WTC11 (cell line): ENCODE results near the gene LAMA4. TPM values are rescaled to one million over a fixed set of nuclear protein-coding genes. Genes with fewer than 3 reads are reported as not detected.
"Not testable (repeated sequence)": the region's sequence is repeated elsewhere in the genome, so short reads cannot be mapped to it uniquely, and the experiment has no call there.

ENCODE experiments used
- ATAC-seq: fragments of 200-7000 bp; cut with Tn5 transposase; 2 replicates; pipeline ENCODE4 v1.10.0; 2021; ENCODE audit warnings: mild to moderate bottlenecking, moderate library complexity
- CTCF ChIA-PET: fragments of 300-600 bp; sonication (Branson Sonifier 250); formaldehyde crosslinking; loops from one replicate; lab custom pipeline; 2021; ENCODE audit warnings: antibody characterized with exemption; lab: Charles Lee
- POLR2A ChIA-PET: fragments of 350-600 bp; sonication (Branson Sonifier 250); formaldehyde crosslinking; loops from one replicate; lab custom pipeline; 2021; ENCODE audit warnings: antibody characterized with exemption; lab: Charles Lee
- DNase-seq: peaks from one replicate; pipeline ENCODE4 v3.0.0; 2021; ENCODE audit warnings: low spot score
- H3K27ac Mint-ChIP-seq: 2 replicates; pipeline ENCODE4 v1.8.0; 2021; ENCODE audit warnings: mixed read lengths
- H3K27me3 Mint-ChIP-seq: 2 replicates; pipeline ENCODE4 v1.8.0; 2021; ENCODE audit warnings: low read depth, mild to moderate bottlenecking, moderate library complexity, mixed read lengths
- H3K36me3 Mint-ChIP-seq: 2 replicates; pipeline ENCODE4 v1.8.0; 2021; ENCODE audit warnings: mixed read lengths
- H3K4me1 Mint-ChIP-seq: 2 replicates; pipeline ENCODE4 v1.8.0; 2022; ENCODE audit warnings: mixed read lengths
- H3K4me3 Mint-ChIP-seq: 2 replicates; pipeline ENCODE4 v1.8.0; 2021; ENCODE audit warnings: mild to moderate bottlenecking, moderate library complexity, mixed read lengths
- H3K9me3 Mint-ChIP-seq: 2 replicates; pipeline ENCODE4 v1.8.0; 2021; ENCODE audit warnings: mixed read lengths
- FOXK1 ChIP-seq: sonication (generic); formaldehyde crosslinking; IDR thresholded peaks from 2 replicates; pipeline ENCODE4 v1.8.0; 2022; ENCODE audit warnings: mild to moderate bottlenecking, moderate library complexity, missing genetic modification reagents
- JUN ChIP-seq: sonication (generic); formaldehyde crosslinking; IDR thresholded peaks from 2 replicates; pipeline ENCODE4 v1.8.0; 2023; ENCODE audit warnings: mild to moderate bottlenecking, missing genetic modification reagents
- RELA ChIP-seq: sonication (generic); formaldehyde crosslinking; IDR thresholded peaks from 2 replicates; pipeline ENCODE4 v1.8.1; 2022; ENCODE audit warnings: missing genetic modification reagents, mild to moderate bottlenecking, borderline replicate concordance
- TP53 ChIP-seq: sonication (generic); formaldehyde crosslinking; IDR thresholded peaks from 2 replicates; pipeline ENCODE4 v1.8.1; 2023; ENCODE audit warnings: mild to moderate bottlenecking, missing genetic modification reagents
- total RNA-seq: library from RNA; stranded (reverse); gene quantifications from 3 replicates; pipeline ENCODE4 v1.2.3, GENCODE V29; 2021
- TF ChIP-seq, protein P1 (sequence below): sonication (generic); formaldehyde crosslinking; IDR thresholded peaks from 2 replicates; pipeline ENCODE4 v1.8.0; 2023; ENCODE audit warnings: mild to moderate bottlenecking, missing genetic modification reagents
- TF ChIP-seq, protein P2 (sequence below): sonication (generic); formaldehyde crosslinking; IDR thresholded peaks from 2 replicates; pipeline ENCODE4 v1.8.0; 2022; ENCODE audit warnings: missing genetic modification reagents
- TF ChIP-seq, protein P3 (sequence below): sonication (generic); formaldehyde crosslinking; IDR thresholded peaks from 2 replicates; pipeline ENCODE4 v1.8.0; 2022; ENCODE audit warnings: mild to moderate bottlenecking, missing genetic modification reagents
- TF ChIP-seq, protein P4 (sequence below): sonication (generic); formaldehyde crosslinking; IDR thresholded peaks from 2 replicates; pipeline ENCODE4 v1.8.0; 2022; ENCODE audit warnings: mild to moderate bottlenecking, missing genetic modification reagents
- TF ChIP-seq, protein P5 (sequence below): fragments of 250-450 bp; sonication (Bioruptor Pico); IDR thresholded peaks from 2 replicates; pipeline ENCODE4 v2.1.2; 2022; ENCODE audit warnings: mild to moderate bottlenecking, moderate library complexity

The LAMA4 gene
- total RNA-seq, 1 experiment from 2014 or later, result 1.6 TPM

DNA sequence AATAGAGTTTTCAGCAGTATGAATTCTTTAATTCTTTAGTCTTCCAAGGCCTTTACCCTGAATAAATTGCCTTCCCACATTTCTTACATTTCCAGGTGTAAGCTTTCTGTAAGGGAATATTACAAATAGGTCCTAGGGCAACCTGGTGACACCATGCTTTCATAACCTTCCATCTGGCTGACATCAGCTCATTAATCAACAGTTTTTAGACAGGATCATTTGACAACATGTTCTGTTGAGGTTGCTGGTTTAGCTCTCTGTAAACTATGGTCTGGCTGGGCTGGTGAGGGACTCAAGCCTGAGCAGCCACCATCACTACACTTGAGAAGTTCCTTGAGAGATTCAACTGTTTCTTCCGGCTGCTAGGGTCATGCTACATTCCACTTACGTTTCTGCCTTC, 147.8 kb downstream of the LAMA4 start (continued):
- TF ChIP-seq, protein P1, sequence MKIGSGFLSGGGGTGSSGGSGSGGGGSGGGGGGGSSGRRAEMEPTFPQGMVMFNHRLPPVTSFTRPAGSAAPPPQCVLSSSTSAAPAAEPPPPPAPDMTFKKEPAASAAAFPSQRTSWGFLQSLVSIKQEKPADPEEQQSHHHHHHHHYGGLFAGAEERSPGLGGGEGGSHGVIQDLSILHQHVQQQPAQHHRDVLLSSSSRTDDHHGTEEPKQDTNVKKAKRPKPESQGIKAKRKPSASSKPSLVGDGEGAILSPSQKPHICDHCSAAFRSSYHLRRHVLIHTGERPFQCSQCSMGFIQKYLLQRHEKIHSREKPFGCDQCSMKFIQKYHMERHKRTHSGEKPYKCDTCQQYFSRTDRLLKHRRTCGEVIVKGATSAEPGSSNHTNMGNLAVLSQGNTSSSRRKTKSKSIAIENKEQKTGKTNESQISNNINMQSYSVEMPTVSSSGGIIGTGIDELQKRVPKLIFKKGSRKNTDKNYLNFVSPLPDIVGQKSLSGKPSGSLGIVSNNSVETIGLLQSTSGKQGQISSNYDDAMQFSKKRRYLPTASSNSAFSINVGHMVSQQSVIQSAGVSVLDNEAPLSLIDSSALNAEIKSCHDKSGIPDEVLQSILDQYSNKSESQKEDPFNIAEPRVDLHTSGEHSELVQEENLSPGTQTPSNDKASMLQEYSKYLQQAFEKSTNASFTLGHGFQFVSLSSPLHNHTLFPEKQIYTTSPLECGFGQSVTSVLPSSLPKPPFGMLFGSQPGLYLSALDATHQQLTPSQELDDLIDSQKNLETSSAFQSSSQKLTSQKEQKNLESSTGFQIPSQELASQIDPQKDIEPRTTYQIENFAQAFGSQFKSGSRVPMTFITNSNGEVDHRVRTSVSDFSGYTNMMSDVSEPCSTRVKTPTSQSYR (CRISPR knock-in tag), result no peak

DNA sequence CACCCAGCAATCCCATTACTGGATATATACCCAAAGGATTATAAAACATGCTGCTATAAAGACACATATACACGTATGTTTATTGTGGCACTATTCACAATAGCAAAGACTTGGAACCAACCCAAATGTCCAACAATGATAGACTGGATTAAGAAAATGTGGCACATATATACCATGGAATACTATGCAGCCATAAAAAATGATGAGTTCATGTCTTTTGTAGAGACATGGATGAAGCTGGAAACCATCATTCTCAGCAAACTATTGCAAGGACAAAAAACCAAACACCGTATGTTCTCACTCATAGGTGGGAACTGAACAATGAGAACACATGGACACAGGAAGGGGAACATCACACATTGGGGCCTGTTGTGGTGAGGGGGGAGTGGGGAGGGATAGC, 148.3 kb downstream of the LAMA4 start:
- POLR2A ChIA-PET, H3K4me3 Mint-ChIP-seq, ATAC-seq, CTCF ChIA-PET, H3K27me3 Mint-ChIP-seq, H3K27ac Mint-ChIP-seq, DNase-seq: not testable (repeated sequence)
- Mint-ChIP-seq H3K9me3 (peaks cover 17% of the 10 kb centered on the region), H3K4me1 (peaks cover 23% of the 10 kb centered on the region), H3K36me3 (peaks cover 23% of the 10 kb centered on the region)

DNA sequence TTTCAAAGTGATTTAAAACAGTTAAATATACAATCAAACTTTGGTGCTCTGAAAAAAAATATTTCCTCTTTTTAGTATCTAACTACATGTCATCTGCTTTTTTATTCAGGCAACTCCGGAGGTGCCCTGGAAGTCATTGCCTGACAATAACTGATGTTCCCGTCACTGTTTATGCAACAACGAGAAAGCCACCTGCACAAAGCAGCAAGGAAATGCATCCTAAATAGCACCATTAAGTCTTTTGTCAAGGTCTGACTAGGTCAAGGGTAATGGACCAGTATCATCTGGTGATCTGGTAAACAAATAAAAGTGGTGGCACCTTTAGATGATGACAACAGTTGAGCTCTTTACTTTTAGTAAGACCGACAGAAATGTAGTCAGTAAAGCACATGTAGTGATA, 153.8 kb downstream of the LAMA4 start:
- ATAC-seq, result peak; percentile 84
- CTCF ChIA-PET, result interaction anchor here (2.3 kb wide), 1 partner anchor 13 kb away, joined by 8 read pairs; the partner anchor contains the start of genes FAM229B and TUBE1

More for the DNA sequence above, 153.8 kb downstream of the LAMA4 start:
- Mint-ChIP-seq H3K4me3 (peak overlapping the region; percentile 30), H3K27ac (peak overlapping the region; percentile 43), H3K9me3 (peaks cover 13% of the 10 kb centered on the region), H3K36me3 (peaks cover 21% of the 10 kb centered on the region), H3K4me1 (peaks cover 55% of the 10 kb centered on the region), H3K27me3 (no peaks in the 10 kb centered on the region)
- POLR2A ChIA-PET, result no interaction called here
- DNase-seq, result no peak
- TF ChIP-seq FOXK1 (peak; percentile 75), JUN (CRISPR knock-in tag) (no peak), RELA (CRISPR knock-in tag) (no peak), TP53 (CRISPR knock-in tag) (no peak)
- TF ChIP-seq, protein P2, sequence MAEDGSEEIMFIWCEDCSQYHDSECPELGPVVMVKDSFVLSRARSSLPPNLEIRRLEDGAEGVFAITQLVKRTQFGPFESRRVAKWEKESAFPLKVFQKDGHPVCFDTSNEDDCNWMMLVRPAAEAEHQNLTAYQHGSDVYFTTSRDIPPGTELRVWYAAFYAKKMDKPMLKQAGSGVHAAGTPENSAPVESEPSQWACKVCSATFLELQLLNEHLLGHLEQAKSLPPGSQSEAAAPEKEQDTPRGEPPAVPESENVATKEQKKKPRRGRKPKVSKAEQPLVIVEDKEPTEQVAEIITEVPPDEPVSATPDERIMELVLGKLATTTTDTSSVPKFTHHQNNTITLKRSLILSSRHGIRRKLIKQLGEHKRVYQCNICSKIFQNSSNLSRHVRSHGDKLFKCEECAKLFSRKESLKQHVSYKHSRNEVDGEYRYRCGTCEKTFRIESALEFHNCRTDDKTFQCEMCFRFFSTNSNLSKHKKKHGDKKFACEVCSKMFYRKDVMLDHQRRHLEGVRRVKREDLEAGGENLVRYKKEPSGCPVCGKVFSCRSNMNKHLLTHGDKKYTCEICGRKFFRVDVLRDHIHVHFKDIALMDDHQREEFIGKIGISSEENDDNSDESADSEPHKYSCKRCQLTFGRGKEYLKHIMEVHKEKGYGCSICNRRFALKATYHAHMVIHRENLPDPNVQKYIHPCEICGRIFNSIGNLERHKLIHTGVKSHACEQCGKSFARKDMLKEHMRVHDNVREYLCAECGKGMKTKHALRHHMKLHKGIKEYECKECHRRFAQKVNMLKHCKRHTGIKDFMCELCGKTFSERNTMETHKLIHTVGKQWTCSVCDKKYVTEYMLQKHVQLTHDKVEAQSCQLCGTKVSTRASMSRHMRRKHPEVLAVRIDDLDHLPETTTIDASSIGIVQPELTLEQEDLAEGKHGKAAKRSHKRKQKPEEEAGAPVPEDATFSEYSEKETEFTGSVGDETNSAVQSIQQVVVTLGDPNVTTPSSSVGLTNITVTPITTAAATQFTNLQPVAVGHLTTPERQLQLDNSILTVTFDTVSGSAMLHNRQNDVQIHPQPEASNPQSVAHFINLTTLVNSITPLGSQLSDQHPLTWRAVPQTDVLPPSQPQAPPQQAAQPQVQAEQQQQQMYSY (CRISPR knock-in tag), result no peak
- TF ChIP-seq, protein P3, sequence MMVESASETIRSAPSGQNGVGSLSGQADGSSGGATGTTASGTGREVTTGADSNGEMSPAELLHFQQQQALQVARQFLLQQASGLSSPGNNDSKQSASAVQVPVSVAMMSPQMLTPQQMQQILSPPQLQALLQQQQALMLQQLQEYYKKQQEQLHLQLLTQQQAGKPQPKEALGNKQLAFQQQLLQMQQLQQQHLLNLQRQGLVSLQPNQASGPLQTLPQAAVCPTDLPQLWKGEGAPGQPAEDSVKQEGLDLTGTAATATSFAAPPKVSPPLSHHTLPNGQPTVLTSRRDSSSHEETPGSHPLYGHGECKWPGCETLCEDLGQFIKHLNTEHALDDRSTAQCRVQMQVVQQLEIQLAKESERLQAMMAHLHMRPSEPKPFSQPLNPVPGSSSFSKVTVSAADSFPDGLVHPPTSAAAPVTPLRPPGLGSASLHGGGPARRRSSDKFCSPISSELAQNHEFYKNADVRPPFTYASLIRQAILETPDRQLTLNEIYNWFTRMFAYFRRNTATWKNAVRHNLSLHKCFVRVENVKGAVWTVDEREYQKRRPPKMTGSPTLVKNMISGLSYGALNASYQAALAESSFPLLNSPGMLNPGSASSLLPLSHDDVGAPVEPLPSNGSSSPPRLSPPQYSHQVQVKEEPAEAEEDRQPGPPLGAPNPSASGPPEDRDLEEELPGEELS (CRISPR knock-in tag), result peak; percentile 88; the same call in 1 of the 2 replicates
- TF ChIP-seq, protein P4, sequence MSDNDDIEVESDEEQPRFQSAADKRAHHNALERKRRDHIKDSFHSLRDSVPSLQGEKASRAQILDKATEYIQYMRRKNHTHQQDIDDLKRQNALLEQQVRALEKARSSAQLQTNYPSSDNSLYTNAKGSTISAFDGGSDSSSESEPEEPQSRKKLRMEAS (CRISPR knock-in tag), result no peak
- TF ChIP-seq, protein P5, sequence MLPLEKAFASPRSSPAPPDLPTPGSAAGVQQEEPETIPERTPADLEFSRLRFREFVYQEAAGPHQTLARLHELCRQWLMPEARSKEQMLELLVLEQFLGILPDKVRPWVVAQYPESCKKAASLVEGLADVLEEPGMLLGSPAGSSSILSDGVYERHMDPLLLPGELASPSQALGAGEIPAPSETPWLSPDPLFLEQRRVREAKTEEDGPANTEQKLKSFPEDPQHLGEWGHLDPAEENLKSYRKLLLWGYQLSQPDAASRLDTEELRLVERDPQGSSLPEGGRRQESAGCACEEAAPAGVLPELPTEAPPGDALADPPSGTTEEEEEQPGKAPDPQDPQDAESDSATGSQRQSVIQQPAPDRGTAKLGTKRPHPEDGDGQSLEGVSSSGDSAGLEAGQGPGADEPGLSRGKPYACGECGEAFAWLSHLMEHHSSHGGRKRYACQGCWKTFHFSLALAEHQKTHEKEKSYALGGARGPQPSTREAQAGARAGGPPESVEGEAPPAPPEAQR (CRISPR knock-in tag), result no peak
